Measurements from ENCODE around the gene SPINK9.

SPINK9 gene

GRCh38 chr5:148347706-148348105 lies 12.3 kb downstream of the SPINK9 start:
- Histone ChIP-seq H3K27me3 (ENCODE audit: insufficient read depth, low read depth) (no peaks in the 10 kb centered on the region), H3K4me1 (ENCODE audit: low read depth, poor library complexity, severe bottlenecking) (no peaks in the 10 kb centered on the region), H3K27ac (no peak overlapping the region), H3K4me3 (IDR thresholded peaks at IDR 0.05; ENCODE audit: insufficient read depth, low read depth, low read length) (no peak overlapping the region), H3K9ac (no peak overlapping the region), H3K36me3 (ENCODE audit: insufficient read depth) (no peaks in the 10 kb centered on the region), H4K20me1 (ENCODE audit: insufficient read depth) (no peaks in the 10 kb centered on the region), H3K4me2 (no peak overlapping the region), H3K79me2 (ENCODE audit: insufficient read depth, low read depth) (no peaks in the 10 kb centered on the region), H2AFZ (ENCODE audit: low read depth) (no peak overlapping the region)
- TF ChIP-seq CTCF (conservative IDR thresholded peaks at IDR 0.05; ENCODE audit: low read depth, low read length), result no peak

- Histone ChIP-seq H3K27ac (no peak overlapping the region), H3K9ac (no peak overlapping the region), H3K4me3 (IDR thresholded peaks at IDR 0.05; ENCODE audit: insufficient read depth, low read depth, low read length) (no peak overlapping the region), H3K36me3 (ENCODE audit: insufficient read depth) (no peaks in the 10 kb centered on the region), H3K4me2 (no peak overlapping the region), H3K79me2 (ENCODE audit: insufficient read depth, low read depth) (no peaks in the 10 kb centered on the region), H3K4me1 (ENCODE audit: low read depth, poor library complexity, severe bottlenecking) (no peaks in the 10 kb centered on the region), H2AFZ (ENCODE audit: low read depth) (no peak overlapping the region), H3K27me3 (ENCODE audit: insufficient read depth, low read depth) (no peaks in the 10 kb centered on the region), H4K20me1 (ENCODE audit: insufficient read depth) (no peaks in the 10 kb centered on the region)
- TF ChIP-seq CTCF (conservative IDR thresholded peaks at IDR 0.05; ENCODE audit: low read depth, low read length), result no peak
Measured at GRCh38 chr5:148352696-148353095, 17.3 kb downstream of the SPINK9 start.

GRCh38 chr5:148353634-148354033 lies 18.3 kb downstream of the SPINK9 start:
- Histone ChIP-seq H3K79me2 (ENCODE audit: insufficient read depth, low read depth) (no peaks in the 10 kb centered on the region), H3K27me3 (ENCODE audit: insufficient read depth, low read depth) (no peaks in the 10 kb centered on the region), H3K9ac (no peak overlapping the region), H3K4me3 (IDR thresholded peaks at IDR 0.05; ENCODE audit: insufficient read depth, low read depth, low read length) (no peak overlapping the region), H3K27ac (no peak overlapping the region), H3K4me1 (ENCODE audit: low read depth, poor library complexity, severe bottlenecking) (no peaks in the 10 kb centered on the region), H3K36me3 (ENCODE audit: insufficient read depth) (no peaks in the 10 kb centered on the region), H3K4me2 (no peak overlapping the region), H4K20me1 (ENCODE audit: insufficient read depth) (no peaks in the 10 kb centered on the region), H2AFZ (ENCODE audit: low read depth) (no peak overlapping the region)
- TF ChIP-seq CTCF (conservative IDR thresholded peaks at IDR 0.05; ENCODE audit: low read depth, low read length), result no peak

- Histone ChIP-seq H3K27ac (no peak overlapping the region), H3K36me3 (ENCODE audit: insufficient read depth) (no peaks in the 10 kb centered on the region), H3K4me1 (ENCODE audit: low read depth, poor library complexity, severe bottlenecking) (no peaks in the 10 kb centered on the region), H3K27me3 (ENCODE audit: insufficient read depth, low read depth) (no peaks in the 10 kb centered on the region), H4K20me1 (ENCODE audit: insufficient read depth) (no peaks in the 10 kb centered on the region), H3K79me2 (ENCODE audit: insufficient read depth, low read depth) (no peaks in the 10 kb centered on the region), H2AFZ (ENCODE audit: low read depth) (no peak overlapping the region), H3K9ac (no peak overlapping the region), H3K4me2 (no peak overlapping the region), H3K4me3 (IDR thresholded peaks at IDR 0.05; ENCODE audit: insufficient read depth, low read depth, low read length) (no peak overlapping the region)
- TF ChIP-seq CTCF (conservative IDR thresholded peaks at IDR 0.05; ENCODE audit: low read depth, low read length), result no peak
Measured at GRCh38 chr5:148364343-148364742, 29.0 kb downstream of the SPINK9 start.

GRCh38 chr5:148368299-148368698 lies 32.9 kb downstream of the SPINK9 start:
- no peak overlapping the region for H2AFZ ChIP-seq (ENCODE audit: low read depth)
- H3K9ac ChIP-seq, result no peak overlapping the region
- no peak overlapping the region for H3K27ac ChIP-seq
- no peak for TF ChIP-seq CTCF (conservative IDR thresholded peaks at IDR 0.05; ENCODE audit: low read depth, low read length)
- no peaks in the 10 kb centered on the region for H3K79me2 ChIP-seq (ENCODE audit: insufficient read depth, low read depth)
- no peaks in the 10 kb centered on the region for H3K4me1 ChIP-seq (ENCODE audit: low read depth, poor library complexity, severe bottlenecking)
- no peaks in the 10 kb centered on the region for H3K36me3 ChIP-seq (ENCODE audit: insufficient read depth)
- H3K4me3 ChIP-seq (IDR thresholded peaks at IDR 0.05; ENCODE audit: insufficient read depth, low read depth, low read length), result no peak overlapping the region
- H4K20me1 ChIP-seq (ENCODE audit: insufficient read depth), result no peaks in the 10 kb centered on the region
- H3K4me2 ChIP-seq, result no peak overlapping the region
- no peaks in the 10 kb centered on the region for H3K27me3 ChIP-seq (ENCODE audit: insufficient read depth, low read depth)
